Astrocyte (in vitro differentiated cells and primary cell): ENCODE measurements around the gene GPR156. TPM values are rescaled to one million over a fixed set of nuclear protein-coding genes. Genes with fewer than 3 reads are reported as not detected.

ENCODE experiments used
- DNase-seq: peaks from one replicate; pipeline ENCODE4 v3.0.0-alpha.2; 2010; ENCODE audit warnings: low read depth
- FAIRE-seq: peaks from 2 replicates; lab custom pipeline; 2011; peaks lifted over from hg19 to GRCh38; lab: Jason Lieb, UNC
- H2AFZ ChIP-seq: 2 replicates; pipeline ENCODE4 v1.6.0; 2012; ENCODE audit warnings: low read depth, low read length, inconsistent platforms
- H3K27ac ChIP-seq: 2 replicates; pipeline ENCODE4 v1.5.1; 2011; ENCODE audit warnings: low read depth, low read length, inconsistent platforms
- H3K27me3 ChIP-seq: 2 replicates; pipeline ENCODE4 v1.6.0; 2011; ENCODE audit warnings: low read length, inconsistent platforms; ENCODE audit not compliant: insufficient read depth
- H3K36me3 ChIP-seq: 2 replicates; pipeline ENCODE4 v1.5.1; 2011; ENCODE audit warnings: low read length, inconsistent platforms; ENCODE audit not compliant: insufficient read depth
- H3K4me1 ChIP-seq: 2 replicates; pipeline ENCODE4 v1.5.1; 2011; ENCODE audit warnings: low read length, inconsistent platforms; ENCODE audit not compliant: insufficient read depth
- H3K4me2 ChIP-seq: 2 replicates; pipeline ENCODE4 v1.6.0; 2012; ENCODE audit warnings: low read length, inconsistent platforms
- H3K4me3 ChIP-seq: 2 replicates; pipeline ENCODE4 v1.5.1; 2011; ENCODE audit warnings: low read depth, mild to moderate bottlenecking, low read length, inconsistent platforms; ENCODE audit not compliant: insufficient read depth
- H3K79me2 ChIP-seq: 2 replicates; pipeline ENCODE4 v1.6.0; 2012; ENCODE audit warnings: mild to moderate bottlenecking, low read length, inconsistent platforms; ENCODE audit not compliant: insufficient read depth
- H3K9ac ChIP-seq: 2 replicates; pipeline ENCODE4 v1.6.0; 2012; ENCODE audit warnings: mild to moderate bottlenecking, low read length, inconsistent platforms
- H3K9me3 ChIP-seq: 2 replicates; pipeline ENCODE4 v1.5.1; 2012; ENCODE audit warnings: low read depth, mild to moderate bottlenecking, low read length, inconsistent platforms; ENCODE audit not compliant: insufficient read depth
- H4K20me1 ChIP-seq: 2 replicates; pipeline ENCODE4 v1.6.0; 2012; ENCODE audit warnings: low read length, inconsistent platforms; ENCODE audit not compliant: insufficient read depth
- H3K27ac Mint-ChIP-seq: one replicate; pipeline ENCODE4 v1.8.0; 2021; ENCODE audit warnings: mild to moderate bottlenecking, mixed read lengths; ENCODE audit not compliant: unreplicated experiment
- H3K27me3 Mint-ChIP-seq: one replicate; pipeline ENCODE4 v1.8.0; 2021; ENCODE audit warnings: low read depth, mixed read lengths; ENCODE audit not compliant: unreplicated experiment
- H3K36me3 Mint-ChIP-seq: one replicate; pipeline ENCODE4 v1.8.0; 2021; ENCODE audit warnings: low read depth, mixed read lengths; ENCODE audit not compliant: unreplicated experiment
- H3K4me1 Mint-ChIP-seq: one replicate; pipeline ENCODE4 v1.8.0; 2021; ENCODE audit warnings: low read depth, mixed read lengths; ENCODE audit not compliant: unreplicated experiment
- H3K4me3 Mint-ChIP-seq: one replicate; pipeline ENCODE4 v1.8.0; 2021; ENCODE audit warnings: mild to moderate bottlenecking, moderate library complexity, mixed read lengths; ENCODE audit not compliant: unreplicated experiment
- H3K9me3 Mint-ChIP-seq: one replicate; pipeline ENCODE4 v1.8.0; 2021; ENCODE audit warnings: mild to moderate bottlenecking, mixed read lengths; ENCODE audit not compliant: unreplicated experiment
- EZH2 ChIP-seq: IDR thresholded peaks from 2 replicates; pipeline ENCODE4 v1.6.1; 2012; ENCODE audit warnings: mild to moderate bottlenecking, low read length, inconsistent platforms; ENCODE audit not compliant: insufficient read depth
- total RNA-seq: library from RNA; stranded (reverse); gene quantifications from 2 replicates; pipeline ENCODE4 v1.2.1, GENCODE V29; 2021
- TF ChIP-seq, protein P1 (sequence below): IDR thresholded peaks from 2 replicates; pipeline ENCODE4 v1.5.1; 2011; ENCODE audit warnings: low read depth, mild to moderate bottlenecking, inconsistent platforms, low read length, moderate library complexity; ENCODE audit not compliant: insufficient read depth

Gene GPR156
- total RNA-seq, 1 donor from 2014 or later = 0.39 TPM

DNA sequence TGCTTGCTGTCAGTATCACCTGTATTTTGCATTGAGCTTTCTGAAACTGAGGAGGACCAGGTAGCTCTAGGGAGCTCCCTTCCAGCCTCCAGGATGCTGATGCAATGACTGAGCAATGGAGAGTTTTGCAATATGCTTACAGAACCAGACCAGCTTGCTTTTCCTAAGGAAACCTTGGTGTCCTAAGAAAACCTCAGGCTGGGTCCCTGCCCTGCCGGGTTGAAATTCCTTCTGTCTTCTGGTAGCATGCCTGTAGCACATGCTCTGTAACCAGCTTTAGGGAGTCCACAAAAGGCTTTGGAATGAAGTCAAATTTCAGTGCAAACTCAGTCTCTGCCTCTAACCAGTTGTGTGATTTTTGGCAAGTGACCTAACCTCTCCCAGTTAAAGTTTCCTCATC is 125.0 kb downstream of the GPR156 start:
- H4K20me1 ChIP-seq = no peaks in the 10 kb centered on the region
- H3K36me3 Mint-ChIP-seq = no peaks in the 10 kb centered on the region
- H3K4me3 ChIP-seq = no peak overlapping the region
- no peak overlapping the region for H3K4me3 Mint-ChIP-seq
- FAIRE-seq (no peak), DNase-seq (peak; percentile 94)
- peaks cover 11% of the 10 kb centered on the region for H3K4me1 Mint-ChIP-seq
- peaks cover 4% of the 10 kb centered on the region for H3K4me1 ChIP-seq
- H3K9ac ChIP-seq = no peak overlapping the region
- H3K4me2 ChIP-seq = peak overlapping the region; percentile 8
- peaks cover 14% of the 10 kb centered on the region for H3K9me3 Mint-ChIP-seq
- H3K36me3 ChIP-seq = no peaks in the 10 kb centered on the region
- H3K27ac Mint-ChIP-seq = peak overlapping the region; percentile 96
- TF ChIP-seq, protein P1, sequence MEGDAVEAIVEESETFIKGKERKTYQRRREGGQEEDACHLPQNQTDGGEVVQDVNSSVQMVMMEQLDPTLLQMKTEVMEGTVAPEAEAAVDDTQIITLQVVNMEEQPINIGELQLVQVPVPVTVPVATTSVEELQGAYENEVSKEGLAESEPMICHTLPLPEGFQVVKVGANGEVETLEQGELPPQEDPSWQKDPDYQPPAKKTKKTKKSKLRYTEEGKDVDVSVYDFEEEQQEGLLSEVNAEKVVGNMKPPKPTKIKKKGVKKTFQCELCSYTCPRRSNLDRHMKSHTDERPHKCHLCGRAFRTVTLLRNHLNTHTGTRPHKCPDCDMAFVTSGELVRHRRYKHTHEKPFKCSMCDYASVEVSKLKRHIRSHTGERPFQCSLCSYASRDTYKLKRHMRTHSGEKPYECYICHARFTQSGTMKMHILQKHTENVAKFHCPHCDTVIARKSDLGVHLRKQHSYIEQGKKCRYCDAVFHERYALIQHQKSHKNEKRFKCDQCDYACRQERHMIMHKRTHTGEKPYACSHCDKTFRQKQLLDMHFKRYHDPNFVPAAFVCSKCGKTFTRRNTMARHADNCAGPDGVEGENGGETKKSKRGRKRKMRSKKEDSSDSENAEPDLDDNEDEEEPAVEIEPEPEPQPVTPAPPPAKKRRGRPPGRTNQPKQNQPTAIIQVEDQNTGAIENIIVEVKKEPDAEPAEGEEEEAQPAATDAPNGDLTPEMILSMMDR = no peak
- no peak for TF ChIP-seq EZH2
- no peak overlapping the region for H2AFZ ChIP-seq
- no peaks in the 10 kb centered on the region for H3K27me3 Mint-ChIP-seq
- no peaks in the 10 kb centered on the region for H3K9me3 ChIP-seq
- no peaks in the 10 kb centered on the region for H3K79me2 ChIP-seq
- no peaks in the 10 kb centered on the region for H3K27me3 ChIP-seq
- no peak overlapping the region for H3K27ac ChIP-seq

DNA sequence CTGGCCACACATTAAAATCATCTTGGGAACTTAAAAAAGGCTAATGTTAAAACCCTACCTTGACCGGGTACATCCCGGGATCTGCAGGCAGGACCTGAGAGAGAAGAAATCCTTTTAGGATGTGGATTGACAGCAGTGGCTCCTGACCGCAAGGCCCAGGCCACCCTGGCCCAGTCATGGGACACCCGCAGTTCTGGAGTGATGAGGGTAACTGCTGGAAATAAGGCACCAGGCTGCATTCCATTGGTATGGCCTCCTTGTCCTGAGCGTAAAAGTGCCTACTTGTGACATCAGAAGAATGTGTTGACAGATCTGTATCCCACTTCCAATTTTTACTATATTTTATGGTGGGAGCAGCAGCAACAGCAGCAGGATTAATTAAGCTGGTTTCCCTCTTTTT is 127.3 kb downstream of the GPR156 start:
- Mint-ChIP-seq H3K36me3 (peaks cover 2% of the 10 kb centered on the region), H3K4me3 (no peak overlapping the region), H3K27me3 (no peaks in the 10 kb centered on the region), H3K4me1 (peaks cover 17% of the 10 kb centered on the region), H3K27ac (no peak overlapping the region), H3K9me3 (peaks cover 26% of the 10 kb centered on the region)
- H3K79me2 ChIP-seq = no peaks in the 10 kb centered on the region
- no peak overlapping the region for H3K4me2 ChIP-seq
- H2AFZ ChIP-seq = no peak overlapping the region
- no peak overlapping the region for H3K4me3 ChIP-seq
- peaks cover 2% of the 10 kb centered on the region for H3K9me3 ChIP-seq
- DNase-seq = no peak
- H3K27me3 ChIP-seq = no peaks in the 10 kb centered on the region
- no peak overlapping the region for H3K9ac ChIP-seq
- H3K4me1 ChIP-seq = peaks cover 11% of the 10 kb centered on the region
- FAIRE-seq = no peak
- no peaks in the 10 kb centered on the region for H3K36me3 ChIP-seq
- no peaks in the 10 kb centered on the region for H4K20me1 ChIP-seq
- TF ChIP-seq, protein P1 = no peak
- TF ChIP-seq EZH2 = no peak
- H3K27ac ChIP-seq = no peak overlapping the region

DNA sequence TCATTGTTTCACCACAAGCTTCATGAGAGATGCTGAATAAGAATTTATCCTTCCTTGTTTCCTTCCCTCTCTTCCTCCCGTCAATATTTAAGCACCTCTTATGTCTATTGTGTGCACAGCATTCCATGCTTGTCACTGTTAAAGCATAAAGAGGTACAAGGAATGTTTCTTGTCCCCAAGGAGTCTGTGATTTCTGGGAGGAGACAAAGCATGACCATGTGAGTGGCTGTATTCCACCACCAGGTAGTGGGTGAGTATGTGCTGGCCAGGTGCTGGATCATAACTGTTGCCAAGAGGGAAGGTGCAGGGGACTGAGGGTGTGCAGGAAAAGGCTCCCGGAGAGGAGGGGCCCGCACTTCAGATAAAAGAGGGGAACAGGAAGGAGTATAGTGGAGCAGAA is 127.9 kb downstream of the GPR156 start:
- H2AFZ ChIP-seq = no peak overlapping the region
- H3K36me3 Mint-ChIP-seq = peaks cover 2% of the 10 kb centered on the region
- peaks cover 11% of the 10 kb centered on the region for H3K4me1 ChIP-seq
- no peak overlapping the region for H3K4me3 ChIP-seq
- no peaks in the 10 kb centered on the region for H3K27me3 Mint-ChIP-seq
- H3K9ac ChIP-seq = no peak overlapping the region
- no peak overlapping the region for H3K4me2 ChIP-seq
- no peak for FAIRE-seq
- no peaks in the 10 kb centered on the region for H4K20me1 ChIP-seq
- H3K4me1 Mint-ChIP-seq = peaks cover 14% of the 10 kb centered on the region
- H3K79me2 ChIP-seq = no peaks in the 10 kb centered on the region
- no peaks in the 10 kb centered on the region for H3K36me3 ChIP-seq
- no peak for DNase-seq
- H3K4me3 Mint-ChIP-seq = no peak overlapping the region
- no peak overlapping the region for H3K27ac Mint-ChIP-seq
- peaks cover 26% of the 10 kb centered on the region for H3K9me3 Mint-ChIP-seq
- peaks cover 2% of the 10 kb centered on the region for H3K9me3 ChIP-seq
- TF ChIP-seq, protein P1 = no peak
- no peak for TF ChIP-seq EZH2
- no peaks in the 10 kb centered on the region for H3K27me3 ChIP-seq
- H3K27ac ChIP-seq = no peak overlapping the region
